GM12892 (cell line): ENCODE data around the gene BRICD5.
A peak's percentile ranks its signal among the peaks of the same experiment; 100 is the strongest.

ENCODE experiments used
- DNase-seq: peaks from one replicate; pipeline ENCODE4 v3.0.0; 2011; ENCODE audit not compliant: insufficient read length
- FAIRE-seq: peaks from 2 replicates; lab custom pipeline; 2011; peaks lifted over from hg19 to GRCh38; lab: Jason Lieb, UNC
- POLR2A ChIP-seq: IDR thresholded peaks from 2 replicates; pipeline ENCODE4 v1.6.1; 2011; ENCODE audit warnings: low read depth, low read length, control low read depth
- POLR2AphosphoS5 ChIP-seq: IDR thresholded peaks from 2 replicates; pipeline ENCODE4 v1.6.1; 2011; ENCODE audit warnings: low read depth, low read length, control low read depth
- TAF1 ChIP-seq: IDR thresholded peaks from 2 replicates; pipeline ENCODE4 v1.6.1; 2011; ENCODE audit warnings: low read depth, mild to moderate bottlenecking, control low read depth, low read length, borderline replicate concordance

Gene BRICD5

DNA sequence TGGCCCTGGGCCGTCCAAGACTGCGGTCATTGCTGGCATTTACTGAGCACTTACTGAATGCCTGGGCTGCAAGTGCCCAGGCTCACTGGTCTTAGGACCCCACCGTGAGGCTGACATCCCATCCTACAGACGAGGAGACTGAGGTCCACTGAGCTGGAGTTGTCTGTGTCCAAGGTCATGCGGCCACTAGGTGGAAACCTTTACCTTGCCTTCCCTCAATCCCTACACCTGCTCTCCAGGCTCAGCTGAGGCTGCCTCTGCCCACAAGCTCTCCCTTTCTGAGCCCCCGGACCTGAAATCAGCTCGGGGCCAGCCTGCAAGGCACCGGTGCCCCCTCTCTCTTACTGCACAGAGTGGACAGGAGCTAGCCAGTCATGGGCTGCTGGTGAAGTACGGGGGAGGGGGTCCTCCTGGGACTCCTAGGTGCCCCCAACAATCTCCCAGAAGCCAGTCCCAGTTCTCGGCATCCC is 15.8 kb downstream of the BRICD5 start:
- TF ChIP-seq POLR2A = no peak
- TF ChIP-seq TAF1 = no peak
- TF ChIP-seq POLR2AphosphoS5 = no peak
- peak; percentile 85 for FAIRE-seq
- peak; percentile 61 for DNase-seq

DNA sequence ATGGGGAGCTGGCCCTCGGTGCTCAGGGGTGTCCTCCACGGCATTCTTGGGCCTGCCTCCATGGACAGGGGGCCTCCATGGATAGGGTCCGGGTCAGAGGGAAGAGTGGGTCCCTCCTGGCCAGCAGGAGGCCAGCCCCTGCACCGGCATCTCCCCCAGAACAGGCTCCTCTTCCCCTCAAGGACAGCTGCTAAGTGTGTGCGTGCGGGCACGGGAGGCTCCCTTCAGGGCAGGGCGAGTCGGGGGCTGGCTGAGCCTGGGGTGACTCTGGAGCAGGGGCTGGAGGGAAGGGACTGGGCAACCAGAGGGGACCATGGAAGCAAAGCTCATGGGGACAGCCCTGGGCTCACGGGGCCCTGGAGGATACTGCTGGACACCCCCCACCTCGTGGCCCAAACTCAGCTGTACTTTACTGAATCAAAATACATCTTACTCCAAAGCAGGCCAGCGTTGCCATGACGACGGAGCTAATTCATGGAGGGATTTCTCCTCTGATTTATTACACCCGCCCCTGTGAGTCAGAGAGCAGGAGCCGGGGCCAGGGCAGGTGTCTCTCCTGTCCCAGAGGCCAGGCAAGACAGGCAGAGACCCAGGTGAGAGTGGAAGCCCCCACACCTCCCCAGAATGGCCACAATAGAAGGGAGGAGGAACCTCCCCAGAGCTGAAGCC is 16.4 kb downstream of the BRICD5 start:
- TF ChIP-seq TAF1 = no peak
- no peak for TF ChIP-seq POLR2AphosphoS5
- TF ChIP-seq POLR2A = no peak
- DNase-seq (no peak), FAIRE-seq (no peak)

DNA sequence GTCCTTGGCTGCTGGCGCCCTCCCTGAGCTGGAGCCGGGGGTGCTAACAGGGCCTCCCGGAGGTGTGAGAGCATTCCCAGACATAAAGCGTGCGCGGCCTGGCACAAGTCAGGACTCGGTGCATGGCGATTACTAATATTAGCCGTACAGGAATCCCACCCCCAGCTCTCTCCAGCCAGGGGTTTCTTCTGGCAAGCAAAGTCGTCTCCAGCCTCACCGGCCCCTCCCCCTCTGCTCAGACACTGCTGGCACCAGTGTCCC is 19.3 kb downstream of the BRICD5 start:
- DNase-seq (no peak), FAIRE-seq (no peak)
- TF ChIP-seq POLR2A = no peak
- no peak for TF ChIP-seq TAF1
- TF ChIP-seq POLR2AphosphoS5 = no peak

DNA sequence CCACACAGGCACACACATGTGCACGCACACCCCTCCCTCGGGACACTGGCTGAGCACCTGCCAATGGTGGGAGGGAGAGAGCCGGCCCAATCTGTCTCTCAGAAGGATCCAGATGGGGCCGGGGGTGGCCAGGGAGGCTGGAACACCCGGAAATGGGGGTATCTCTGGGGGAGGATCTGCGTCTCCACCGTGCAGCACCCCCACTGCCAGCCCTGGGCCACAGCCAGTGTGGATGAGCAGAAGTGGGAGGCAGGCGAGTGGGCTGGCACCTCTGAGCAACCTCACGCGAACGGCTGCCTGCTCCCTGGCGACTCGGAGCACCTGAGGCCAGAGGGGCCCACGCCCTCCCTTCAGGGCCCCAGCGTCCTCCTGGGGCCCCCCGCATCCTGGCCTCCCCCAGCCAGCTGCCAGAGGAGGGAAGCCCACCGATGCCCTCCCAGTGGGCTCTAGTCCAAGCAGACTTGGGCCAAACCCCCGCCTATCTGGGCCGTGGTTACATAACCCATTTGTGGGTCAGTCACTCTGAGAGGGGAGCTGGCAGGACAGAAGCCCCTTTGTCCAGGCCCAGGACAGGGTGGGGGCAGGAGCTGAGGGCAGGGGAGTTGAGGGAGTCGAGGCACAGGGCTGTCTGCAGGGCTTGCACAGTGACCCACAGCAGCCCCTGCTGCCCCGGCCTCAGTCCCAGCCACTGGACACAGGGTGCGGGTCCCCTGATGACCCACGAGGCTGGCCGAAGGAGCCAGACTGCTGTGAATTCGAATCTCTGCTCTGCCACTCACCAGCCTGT is 19.8 kb downstream of the BRICD5 start:
- no peak for FAIRE-seq

DNA sequence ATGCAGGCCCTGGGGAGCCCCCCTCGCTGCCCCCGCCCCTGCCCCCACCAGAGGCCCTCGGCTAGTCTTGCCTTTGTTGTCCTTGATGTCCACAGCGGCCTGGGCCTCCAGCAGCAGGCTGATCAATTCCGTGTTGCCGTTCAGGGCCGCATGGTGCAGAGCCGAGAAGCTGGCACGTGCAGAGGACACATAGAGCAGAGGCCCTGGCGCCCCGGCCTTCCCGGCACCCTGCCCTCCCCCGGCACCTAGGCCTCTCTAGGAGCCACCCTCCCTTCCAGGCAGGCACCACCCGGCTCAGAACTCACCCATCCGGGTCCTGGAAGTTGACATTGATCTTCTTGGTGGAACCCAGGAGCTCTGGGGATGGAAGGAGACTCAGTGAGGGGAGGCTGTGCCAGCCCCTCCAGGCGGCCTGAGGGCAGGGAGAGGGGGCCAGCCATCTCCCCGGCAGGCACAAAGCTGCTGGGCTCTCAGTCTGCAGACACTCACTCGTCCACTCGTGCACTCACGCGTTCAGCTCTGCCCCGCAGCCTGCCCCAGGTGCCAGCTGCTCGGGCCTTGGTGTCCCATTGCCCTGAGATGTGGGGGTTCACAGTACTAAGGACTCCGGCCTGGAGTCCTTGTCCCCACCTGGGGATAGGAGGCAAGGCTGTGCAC is 20.5 kb downstream of the BRICD5 start:
- TF ChIP-seq POLR2A (no peak), POLR2AphosphoS5 (no peak), TAF1 (no peak)
- DNase-seq (no peak), FAIRE-seq (no peak)

More for the DNA sequence above, 19.8 kb downstream of the BRICD5 start:
- no peak for DNase-seq
- TF ChIP-seq POLR2A (no peak), TAF1 (no peak), POLR2AphosphoS5 (no peak)

DNA sequence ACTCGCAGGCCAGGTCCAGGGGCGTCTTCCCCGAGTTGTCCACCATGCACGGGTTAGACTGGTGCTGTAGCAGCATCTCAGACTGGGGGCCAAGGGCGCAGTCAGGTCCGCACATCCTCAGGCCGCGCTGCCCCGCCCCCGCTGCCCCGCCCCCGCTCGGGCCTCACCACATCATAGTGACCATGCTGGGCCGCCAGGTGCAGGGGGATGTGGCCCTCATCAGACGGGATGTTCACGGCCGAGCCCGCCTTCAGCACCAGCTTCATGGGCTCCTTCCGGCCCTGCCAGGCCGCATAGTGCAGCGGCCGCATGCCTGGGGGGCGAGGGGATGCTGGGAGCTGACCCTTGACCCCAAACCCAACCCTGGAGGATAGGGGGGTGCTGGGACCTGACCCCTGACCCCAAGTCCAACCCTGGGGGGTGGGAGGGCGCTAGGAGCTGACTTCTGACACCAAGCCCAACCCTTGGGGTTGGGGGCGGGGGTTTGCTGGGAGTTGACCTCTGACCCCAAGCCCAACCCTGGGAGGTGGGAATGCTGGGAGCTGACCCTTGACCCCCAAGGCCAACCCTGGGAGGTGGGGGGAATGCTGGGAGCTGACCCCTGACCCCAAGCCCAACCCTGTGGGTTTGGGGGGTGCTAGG is 21.3 kb downstream of the BRICD5 start:
- no peak for TF ChIP-seq POLR2AphosphoS5
- TF ChIP-seq POLR2A = no peak
- no peak for TF ChIP-seq TAF1
- DNase-seq (no peak), FAIRE-seq (no peak)

DNA sequence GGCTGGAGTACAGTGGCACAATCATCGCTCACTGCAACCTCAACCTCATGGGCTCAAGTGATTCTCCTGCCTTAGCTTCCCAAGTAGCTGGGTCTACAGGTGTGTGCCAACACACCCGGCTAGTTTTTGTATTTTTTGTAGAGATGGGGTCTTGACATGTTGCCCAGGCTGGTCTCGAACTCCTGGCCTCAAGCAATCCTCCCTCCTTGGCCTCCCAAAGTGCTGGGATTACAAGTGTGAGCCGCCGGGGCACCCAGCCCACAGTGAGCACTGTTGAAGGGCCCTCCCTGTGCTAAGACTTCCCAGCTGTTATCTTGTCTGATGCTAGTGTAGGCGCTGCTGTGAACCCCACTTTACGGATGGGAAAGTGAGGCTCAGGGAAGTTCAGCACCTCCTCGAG is 22.3 kb downstream of the BRICD5 start:
- FAIRE-seq (no peak), DNase-seq (no peak)
- TF ChIP-seq TAF1 (no peak), POLR2AphosphoS5 (no peak), POLR2A (no peak)

DNA sequence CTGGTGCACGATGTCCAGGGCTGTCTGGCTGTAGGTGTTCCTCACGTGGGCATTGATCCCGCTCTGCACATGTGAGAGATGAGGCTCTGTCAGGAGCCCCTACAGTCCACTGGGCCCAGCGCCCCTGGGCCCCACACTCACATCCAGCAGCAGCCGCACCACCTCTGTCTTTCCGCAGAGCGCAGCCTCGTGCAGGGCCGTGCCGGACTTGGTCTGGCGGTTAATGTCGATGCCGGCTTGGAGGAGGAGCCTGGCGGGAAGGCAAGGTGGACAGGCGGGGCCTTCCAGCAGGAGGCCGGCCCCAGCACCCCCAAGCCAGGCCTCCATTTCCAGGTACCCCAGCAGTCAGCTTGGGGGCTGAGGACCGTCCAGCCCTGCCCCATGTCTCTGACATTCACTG is 23.5 kb downstream of the BRICD5 start:
- no peak for TF ChIP-seq TAF1
- no peak for DNase-seq
- no peak for FAIRE-seq

DNA sequence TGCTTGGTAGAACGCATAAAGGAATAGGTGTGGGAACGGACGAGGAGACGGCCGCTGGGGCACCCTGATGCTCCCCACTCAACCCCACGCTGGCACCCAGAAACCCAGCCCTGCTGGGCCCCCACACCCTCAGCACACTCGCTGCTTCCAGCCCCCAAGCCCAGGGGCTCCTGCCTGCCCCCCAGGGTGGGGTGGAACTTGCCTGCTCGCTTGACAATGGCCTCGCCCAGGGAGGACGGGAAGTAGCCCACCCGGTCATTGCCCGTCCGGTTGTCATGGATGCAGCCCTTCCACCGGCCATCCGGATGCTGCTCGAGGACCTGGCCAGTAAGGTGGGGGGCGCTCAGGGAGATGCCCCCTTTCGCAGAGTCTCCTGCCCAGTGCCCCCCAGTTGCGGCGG is 24.2 kb downstream of the BRICD5 start:
- DNase-seq (no peak), FAIRE-seq (no peak)
- TF ChIP-seq TAF1 = no peak
- TF ChIP-seq POLR2A = no peak
- TF ChIP-seq POLR2AphosphoS5 = no peak

DNA sequence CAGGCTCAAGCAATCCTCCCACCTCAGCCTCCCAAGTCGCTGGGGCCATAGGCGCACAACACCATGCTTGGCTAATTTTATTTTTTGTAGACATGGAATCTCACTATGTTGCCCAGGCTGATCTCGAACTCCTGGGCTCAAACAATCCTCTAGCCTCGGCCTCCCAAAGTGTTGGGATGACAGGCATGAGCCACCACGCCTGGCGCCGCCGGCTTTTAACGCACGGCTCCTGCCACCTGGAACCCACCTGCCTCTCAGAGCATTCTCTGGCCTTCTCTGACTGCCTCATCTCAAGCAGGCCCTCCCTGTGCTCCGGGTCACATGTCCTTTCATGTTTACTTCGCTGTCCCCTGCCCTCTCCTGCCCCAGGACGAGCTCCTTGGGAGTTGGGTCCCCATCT is 24.6 kb downstream of the BRICD5 start:
- no peak for DNase-seq
- TF ChIP-seq TAF1 (no peak), POLR2A (no peak), POLR2AphosphoS5 (no peak)
- FAIRE-seq = no peak

DNA sequence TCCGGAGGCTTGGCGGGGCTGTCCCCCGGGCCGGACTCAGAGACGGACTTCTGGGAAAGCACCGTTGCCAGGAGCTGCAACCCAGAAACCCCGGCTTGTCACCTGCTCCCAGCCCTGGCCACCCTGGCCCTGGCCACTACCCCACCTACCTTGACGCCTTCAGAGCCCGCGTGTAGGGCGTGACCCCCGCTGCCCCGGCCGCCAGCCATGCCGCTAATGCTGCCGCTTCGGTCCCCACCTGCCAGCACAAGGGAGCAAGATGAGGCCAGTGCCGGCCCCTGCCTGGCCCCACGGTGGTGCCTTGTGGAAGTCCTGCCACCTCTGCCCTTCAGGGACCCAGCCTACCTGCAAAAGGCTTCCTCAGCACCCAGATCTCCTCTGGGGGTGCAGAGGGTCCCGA is 25.7 kb downstream of the BRICD5 start:
- DNase-seq (no peak), FAIRE-seq (no peak)
- TF ChIP-seq POLR2A = no peak
- no peak for TF ChIP-seq POLR2AphosphoS5
- TF ChIP-seq TAF1 = no peak

DNA sequence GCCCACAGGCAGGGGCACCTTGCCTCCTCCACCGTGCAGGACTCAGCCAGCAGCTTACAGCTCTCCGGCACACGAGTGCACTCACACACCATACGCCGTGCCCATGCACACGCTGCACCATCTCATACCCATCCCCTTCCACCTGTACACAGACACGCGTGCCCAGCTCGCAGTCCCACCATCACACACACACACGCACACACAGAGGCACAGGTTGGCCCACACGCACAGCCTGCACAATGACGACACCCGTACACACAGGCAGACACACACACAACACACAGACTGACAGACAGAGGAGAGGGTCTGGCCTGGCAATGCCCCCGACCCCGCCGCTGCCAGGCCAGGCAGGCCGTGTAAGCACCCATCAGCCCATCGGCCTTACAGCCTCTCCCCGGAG is 26.3 kb downstream of the BRICD5 start:
- DNase-seq = no peak
- TF ChIP-seq TAF1 = no peak
- no peak for TF ChIP-seq POLR2A
- no peak for TF ChIP-seq POLR2AphosphoS5
- no peak for FAIRE-seq

DNA sequence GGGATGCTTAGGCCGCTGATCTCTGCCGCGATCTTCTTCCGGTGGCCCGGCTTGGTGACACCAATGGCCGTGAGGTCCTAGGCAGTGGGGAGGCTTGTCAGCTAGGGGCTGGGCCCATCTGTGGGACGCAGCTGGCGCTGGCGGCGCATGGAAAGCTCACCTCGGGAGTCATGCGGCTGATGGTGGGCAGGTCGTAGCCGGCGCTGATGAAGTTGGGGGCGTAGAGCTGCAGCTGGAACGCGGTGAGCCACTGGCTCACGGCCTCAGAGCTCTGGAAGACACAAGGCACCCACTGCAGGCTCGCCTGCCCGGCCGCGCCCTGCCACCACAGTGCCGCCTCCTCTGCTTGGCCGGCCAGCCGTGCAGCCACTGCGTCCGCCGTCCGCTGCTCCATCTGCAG is 27.0 kb downstream of the BRICD5 start:
- FAIRE-seq = no peak
- no peak for TF ChIP-seq POLR2A
- no peak for TF ChIP-seq POLR2AphosphoS5
- TF ChIP-seq TAF1 = no peak
- no peak for DNase-seq

DNA sequence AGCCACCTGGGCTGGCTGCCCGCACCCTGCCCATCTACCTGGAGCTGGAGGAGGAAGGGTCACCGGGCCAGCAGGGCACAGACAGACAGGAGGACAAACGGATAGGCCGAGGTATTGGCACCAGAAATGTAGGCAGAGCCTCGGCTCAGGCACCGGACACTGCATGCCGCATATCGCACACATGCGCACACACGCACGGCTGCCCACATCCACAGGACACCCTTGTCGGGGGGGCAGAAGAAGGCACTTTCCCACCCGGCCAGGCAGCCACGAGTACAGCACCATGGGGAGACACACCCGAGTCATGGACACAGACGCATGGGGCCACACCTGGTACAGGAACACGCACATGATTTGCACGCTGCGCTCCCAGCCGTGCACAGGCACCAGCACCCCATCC is 28.7 kb downstream of the BRICD5 start:
- FAIRE-seq (no peak), DNase-seq (no peak)
- TF ChIP-seq TAF1 (no peak), POLR2A (no peak), POLR2AphosphoS5 (no peak)
